GM12878 (cell line): ENCODE measurements around the gene APBA3. TPM values are rescaled to one million over a fixed set of nuclear protein-coding genes. Genes with fewer than 3 reads are reported as not detected.

Experiments
- ATAC-seq: fragments of 200-7000 bp; cut with Tn5 transposase; 3 replicates; pipeline ENCODE4 v1.9.1; 2020; ENCODE audit warnings: mild to moderate bottlenecking, moderate library complexity
- BruUV-seq: library from RNA; stranded (reverse); fragments of 400-500 nt; replicated peaks from 2 replicates; lab custom pipeline; 2021; lab: Mats Ljungman, UMichigan
- CTCF ChIA-PET: fragments of 300-600 bp; sonication (Branson Sonifier 250); formaldehyde crosslinking; extraction: SDS; loops from one replicate; lab custom pipeline; 2021; ENCODE audit warnings: inconsistent platforms; lab: Yijun Ruan, JAX
- POLR2A ChIA-PET: fragments of 350-600 bp; formaldehyde crosslinking; extraction: SDS; loops from one replicate; lab custom pipeline; 2021; ENCODE audit warnings: inconsistent platforms; lab: Charles Lee
- RAD21 ChIA-PET: fragments of 300-600 bp; sonication (Branson Sonifier 250); formaldehyde crosslinking; loops from one replicate; lab custom pipeline; 2023; ENCODE audit warnings: antibody characterized with exemption; ENCODE audit not compliant: unreplicated experiment; lab: Charles Lee
- SMC1A ChIA-PET: fragments of 300-600 bp; sonication (Branson Sonifier 250); formaldehyde crosslinking; loops from one replicate; lab custom pipeline; 2023; ENCODE audit not compliant: unreplicated experiment, uncharacterized antibody; lab: Charles Lee
- DNase-seq: peaks from one replicate; pipeline ENCODE4 v3.0.0-alpha.2; 2011; ENCODE audit warnings: low read depth, low spot score
- FAIRE-seq: peaks from 3 replicates; lab custom pipeline; 2011; peaks lifted over from hg19 to GRCh38; lab: Jason Lieb, UNC
- H2AFZ ChIP-seq: 2 replicates; pipeline ENCODE4 v1.6.0; 2011; ENCODE audit warnings: low read depth, low read length, control low read depth; ENCODE audit not compliant: control insufficient read depth
- H3K27ac ChIP-seq: 2 replicates; pipeline ENCODE4 v1.5.1; 2011; ENCODE audit warnings: control low read depth; ENCODE audit not compliant: control insufficient read depth, insufficient read depth
- H3K27me3 ChIP-seq, 2 experiments: replicated peaks in 1 of 2; 2 replicates each; pipeline versions ENCODE4 v1.6.0 to v1.6.1; 2011; ENCODE audit warnings: low read length in 1 of 2; ENCODE audit not compliant: control insufficient read depth in 2 of 2, insufficient read depth in 2 of 2
- H3K36me3 ChIP-seq, 2 experiments: 2 replicates each; pipeline ENCODE4 v1.5.1; 2011; ENCODE audit warnings: low read length in 1 of 2; ENCODE audit not compliant: control insufficient read depth in 2 of 2, insufficient read depth in 2 of 2
- H3K4me1 ChIP-seq: 2 replicates; pipeline ENCODE4 v1.6.1; 2011; ENCODE audit warnings: mild to moderate bottlenecking, low read length, moderate library complexity, mixed read lengths; ENCODE audit not compliant: control insufficient read depth, insufficient read depth
- H3K4me2 ChIP-seq: 2 replicates; pipeline ENCODE4 v1.6.0; 2011; ENCODE audit warnings: control low read depth; ENCODE audit not compliant: control insufficient read depth, insufficient read depth
- H3K4me3 ChIP-seq: fragments of 200-600 bp; sonication (generic); 2 replicates; pipeline ENCODE4 v1.5.1; 2016
- H3K79me2 ChIP-seq: 2 replicates; pipeline ENCODE4 v1.6.0; 2011; ENCODE audit warnings: low read length; ENCODE audit not compliant: control insufficient read depth, insufficient read depth
- H3K9ac ChIP-seq: 2 replicates; pipeline ENCODE4 v1.8.0; 2011; ENCODE audit warnings: low read length, control low read depth, mixed read lengths; ENCODE audit not compliant: control insufficient read depth, insufficient read depth
- H3K9me3 ChIP-seq: replicated peaks from 3 replicates; pipeline ENCODE4 v1.5.1; 2011; ENCODE audit warnings: mild to moderate bottlenecking, low read length; ENCODE audit not compliant: control insufficient read depth, insufficient read depth
- H4K20me1 ChIP-seq: 2 replicates; pipeline ENCODE4 v1.6.0; 2011; ENCODE audit not compliant: control insufficient read depth, insufficient read depth
- BMI1 ChIP-seq: fragments of 450-650 bp; IDR thresholded peaks from 2 replicates; pipeline ENCODE4 v1.6.1; 2016; ENCODE audit warnings: mild to moderate bottlenecking, moderate library complexity, borderline replicate concordance
- EED ChIP-seq: sonication (generic); IDR thresholded peaks from 2 replicates; pipeline ENCODE4 v1.6.1; 2016; ENCODE audit warnings: antibody characterized with exemption, low read depth
- FOS ChIP-seq: IDR thresholded peaks from 3 replicates; pipeline ENCODE4 v1.6.1; 2011; ENCODE audit warnings: borderline replicate concordance; ENCODE audit not compliant: insufficient read length; ENCODE audit errors: extremely low read depth
- IRF5 ChIP-seq: fragments of 450-650 bp; IDR thresholded peaks from 2 replicates; pipeline ENCODE4 v1.6.1; 2017; ENCODE audit warnings: borderline replicate concordance
- JUND ChIP-seq: IDR thresholded peaks from 2 replicates; pipeline ENCODE4 v1.6.1; 2012; ENCODE audit warnings: low read depth, mild to moderate bottlenecking, low read length, improper control_type of control experiment, moderate library complexity
- MAX ChIP-seq: IDR thresholded peaks from 2 replicates; pipeline ENCODE4 v1.6.1; 2012; ENCODE audit warnings: low read depth, low read length, improper control_type of control experiment
- PML ChIP-seq: IDR thresholded peaks from 2 replicates; pipeline ENCODE4 v1.6.1; 2012; ENCODE audit warnings: low read length, inconsistent platforms
- RB1 ChIP-seq: fragments of 450-650 bp; formaldehyde crosslinking; IDR thresholded peaks from 2 replicates; pipeline ENCODE4 v1.6.1; 2017; ENCODE audit warnings: mild to moderate bottlenecking, borderline replicate concordance
- SMC3 ChIP-seq: IDR thresholded peaks from 2 replicates; pipeline ENCODE4 v1.6.1; 2011; ENCODE audit warnings: low read length, improper control_type of control experiment, borderline replicate concordance
- TAF1 ChIP-seq: IDR thresholded peaks from 2 replicates; pipeline ENCODE4 v1.6.1; 2011; ENCODE audit warnings: mild to moderate bottlenecking, low read depth, low read length, borderline replicate concordance
- ZBTB4 ChIP-seq: fragments of 450-650 bp; formaldehyde crosslinking; IDR thresholded peaks from 2 replicates; pipeline ENCODE4 v1.4.0; 2022; ENCODE audit warnings: mild to moderate bottlenecking, moderate library complexity
- WGBS: methylation state at CpG from one replicate; pipeline ENCODE4 v1.1.6; 2016; ENCODE audit warnings: low lambda C conversion rate; ENCODE audit not compliant: insufficient replicate concordance, insufficient coverage; ENCODE audit errors: missing lambda C conversion rate; 5-methylcytosine and 5-hydroxymethylcytosine counted together
- in situ Hi-C: fragments of 300-500 bp; cut with MboI; formaldehyde crosslinking; loops from 9 replicates; pipeline ENCODE4 v1.14.3; 2018; ENCODE audit warnings: mixed read lengths
- intact Hi-C: fragments of 100-400 bp; cut with micrococcal nuclease; formaldehyde crosslinking; loops from one replicate; pipeline ENCODE4 v1.14.2; 2022; ENCODE audit not compliant: unreplicated experiment
- polyA plus RNA-seq, 11 experiments: library from polyadenylated mRNA; depleted of rRNA in 4 of 11; unstranded in 6 of 11; stranded (reverse) in 5 of 11; fragments of >200 nt; fragmentation: Nextera tagmentation in 4 of 11; fragmentation: Illumina TruSeq in 1 of 11; extraction: Ambion mirVana in 4 of 11; extraction: Trizol in 1 of 11; gene quantifications; 1 replicate in 1 of 11; 2 replicates in 10 of 11; pipeline versions ENCODE4 v1.2.1 to v1.2.3, GENCODE V29; 2011 to 2016; ENCODE audit warnings: inconsistent platforms in 2 of 11, missing spikeins in 2 of 11, low read depth in 1 of 11
- total RNA-seq, 4 experiments: library from RNA; depleted of rRNA in 3 of 4; stranded (reverse); fragments of >200 nt in 3 of 4; fragmentation: Illumina TruSeq in 1 of 4; extraction: Trizol in 1 of 4; gene quantifications; 2 replicates each; pipeline versions ENCODE4 v1.2.1 to v1.2.3, GENCODE V29; 2013 to 2021
- TF ChIP-seq, protein P1 (sequence below): IDR thresholded peaks from 2 replicates; pipeline ENCODE4 v1.6.1; 2012; ENCODE audit warnings: mild to moderate bottlenecking, low read depth, low read length

Gene APBA3
- total and polyA plus RNA-seq, 10 of the 15 experiments (the other 5 are each of a cell fraction or from before 2014, with no cell fraction given), result 0.31 to 36.4 (median 18.3) TPM

DNA sequence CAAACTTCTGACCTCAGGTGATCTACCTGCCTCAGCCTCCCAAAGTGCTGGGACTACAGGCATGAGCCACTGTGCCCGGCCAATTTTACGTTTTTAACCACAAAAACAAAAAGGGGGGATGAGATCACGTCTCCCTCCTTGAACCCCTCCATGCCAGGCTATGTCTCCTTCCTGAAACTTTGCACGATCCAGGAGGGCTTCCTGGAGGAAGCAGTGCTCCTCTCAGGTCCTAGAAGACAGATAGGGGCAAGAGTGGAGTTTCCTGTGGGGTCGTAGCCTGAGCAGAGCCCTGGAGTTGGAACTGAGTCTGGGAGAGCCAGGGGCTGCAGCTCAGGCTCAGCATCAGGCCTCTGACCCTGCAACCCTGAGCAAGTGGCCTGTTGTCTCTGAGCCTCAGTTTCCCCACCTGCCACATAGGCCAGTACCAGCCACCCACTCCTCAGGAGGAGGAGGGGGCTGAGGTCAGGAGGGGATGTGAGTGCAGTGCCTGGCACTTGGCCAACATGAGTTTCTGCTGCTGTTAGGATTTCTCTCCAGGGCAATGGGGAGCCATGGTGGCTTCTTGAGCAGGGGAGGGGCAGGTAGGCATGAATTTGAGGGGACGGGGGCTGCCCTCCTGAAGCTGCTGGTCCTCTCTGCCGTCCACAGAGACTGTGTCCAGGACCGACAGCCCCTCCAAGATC is 16.0 kb downstream of the APBA3 start:
- no peak overlapping the region for H3K4me2 ChIP-seq
- no peaks in the 10 kb centered on the region for H3K9me3 ChIP-seq
- FAIRE-seq, result no peak
- H3K27ac ChIP-seq, result no peak overlapping the region
- POLR2A ChIA-PET, result no interaction called here
- BruUV-seq, result no TSS peak
- H4K20me1 ChIP-seq, result no peaks in the 10 kb centered on the region
- H3K9ac ChIP-seq, result no peak overlapping the region
- no peak overlapping the region for H2AFZ ChIP-seq
- intact Hi-C loops (no loop called here), in situ Hi-C loops (no loop called here)
- H3K4me1 ChIP-seq, result no peaks in the 10 kb centered on the region
- CTCF ChIA-PET, result no interaction called here
- DNase-seq, result no peak
- RAD21 ChIA-PET, result no interaction called here
- no peaks in the 10 kb centered on the region for H3K79me2 ChIP-seq
- 3% methylated on average over 8 of the region's 8 CpGs for WGBS
- no peak for ATAC-seq
- SMC1A ChIA-PET, result no interaction called here
- H3K36me3 ChIP-seq, result peaks cover 0 to 1% of the 10 kb centered on the region in 2 experiments; a peak in 1 of 4 replicates
- no peak overlapping the region for H3K4me3 ChIP-seq
- no peaks in the 10 kb centered on the region for H3K27me3 ChIP-seq
- TF ChIP-seq TAF1, result no peak
- TF ChIP-seq RB1, result no peak
- no peak for TF ChIP-seq IRF5
- TF ChIP-seq ZBTB4 (CRISPR knock-in tag), result no peak
- no peak for TF ChIP-seq SMC3
- TF ChIP-seq FOS, result no peak
- TF ChIP-seq JUND, result no peak
- TF ChIP-seq EED, result no peak
- no peak for TF ChIP-seq PML
- TF ChIP-seq MAX, result no peak
- TF ChIP-seq BMI1, result no peak
- TF ChIP-seq, protein P1, sequence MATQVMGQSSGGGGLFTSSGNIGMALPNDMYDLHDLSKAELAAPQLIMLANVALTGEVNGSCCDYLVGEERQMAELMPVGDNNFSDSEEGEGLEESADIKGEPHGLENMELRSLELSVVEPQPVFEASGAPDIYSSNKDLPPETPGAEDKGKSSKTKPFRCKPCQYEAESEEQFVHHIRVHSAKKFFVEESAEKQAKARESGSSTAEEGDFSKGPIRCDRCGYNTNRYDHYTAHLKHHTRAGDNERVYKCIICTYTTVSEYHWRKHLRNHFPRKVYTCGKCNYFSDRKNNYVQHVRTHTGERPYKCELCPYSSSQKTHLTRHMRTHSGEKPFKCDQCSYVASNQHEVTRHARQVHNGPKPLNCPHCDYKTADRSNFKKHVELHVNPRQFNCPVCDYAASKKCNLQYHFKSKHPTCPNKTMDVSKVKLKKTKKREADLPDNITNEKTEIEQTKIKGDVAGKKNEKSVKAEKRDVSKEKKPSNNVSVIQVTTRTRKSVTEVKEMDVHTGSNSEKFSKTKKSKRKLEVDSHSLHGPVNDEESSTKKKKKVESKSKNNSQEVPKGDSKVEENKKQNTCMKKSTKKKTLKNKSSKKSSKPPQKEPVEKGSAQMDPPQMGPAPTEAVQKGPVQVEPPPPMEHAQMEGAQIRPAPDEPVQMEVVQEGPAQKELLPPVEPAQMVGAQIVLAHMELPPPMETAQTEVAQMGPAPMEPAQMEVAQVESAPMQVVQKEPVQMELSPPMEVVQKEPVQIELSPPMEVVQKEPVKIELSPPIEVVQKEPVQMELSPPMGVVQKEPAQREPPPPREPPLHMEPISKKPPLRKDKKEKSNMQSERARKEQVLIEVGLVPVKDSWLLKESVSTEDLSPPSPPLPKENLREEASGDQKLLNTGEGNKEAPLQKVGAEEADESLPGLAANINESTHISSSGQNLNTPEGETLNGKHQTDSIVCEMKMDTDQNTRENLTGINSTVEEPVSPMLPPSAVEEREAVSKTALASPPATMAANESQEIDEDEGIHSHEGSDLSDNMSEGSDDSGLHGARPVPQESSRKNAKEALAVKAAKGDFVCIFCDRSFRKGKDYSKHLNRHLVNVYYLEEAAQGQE, result no peak
